Gastroesophageal sphincter (tissue), 4 donors: ENCODE data around the gene APOL6. TPM values are rescaled to one million over a fixed set of nuclear protein-coding genes. Genes with fewer than 3 reads are reported as not detected.

Experiments used
- ATAC-seq: fragments of 150-250 bp; one replicate; pipeline ENCODE4 v1.9.1; 2016; ENCODE audit warnings: mild to moderate bottlenecking, moderate library complexity
- H3K27ac ChIP-seq, 4 donors: fragments of 200-600 bp; sonication (generic) in 3 of 4; 1 replicate in 3 of 4; 2 replicates in 1 of 4; pipeline ENCODE4 v1.5.1; 2016 to 2019
- H3K27me3 ChIP-seq: fragments of 200-600 bp; sonication (generic); one replicate; pipeline ENCODE4 v1.5.1; 2019
- H3K36me3 ChIP-seq, 2 donors: fragments of 200-600 bp; sonication (generic); one replicate each; pipeline ENCODE4 v1.5.1; 2019; ENCODE audit warnings: control low read depth in 1 of 2
- H3K4me1 ChIP-seq, 3 donors: fragments of 200-600 bp; sonication (generic); 1 replicate in 2 of 3; 2 replicates in 1 of 3; pipeline ENCODE4 v1.5.1; 2016 to 2019; ENCODE audit warnings: control low read depth in 2 of 3
- H3K4me3 ChIP-seq, 2 donors: fragments of 200-600 bp; sonication (generic); one replicate each; pipeline ENCODE4 v1.5.1; 2019; ENCODE audit warnings: mild to moderate bottlenecking in 1 of 2, moderate library complexity in 1 of 2
- H3K9me3 ChIP-seq, 3 donors: fragments of 200-600 bp; sonication (generic); one replicate each; pipeline ENCODE4 v1.5.1; 2017 to 2019; ENCODE audit warnings: control low read depth in 2 of 3
- EP300 ChIP-seq: sonication (generic); formaldehyde crosslinking; IDR thresholded peaks from one replicate; pipeline ENCODE4 v1.6.1; 2017; ENCODE audit warnings: antibody characterized with exemption, mild to moderate bottlenecking
- POLR2A ChIP-seq, 2 donors: fragments of 450-650 bp; IDR thresholded peaks; one replicate each; pipeline ENCODE4 v1.6.1; 2017; ENCODE audit warnings: antibody characterized with exemption in 2 of 2, mild to moderate bottlenecking in 2 of 2, moderate library complexity in 1 of 2
- POLR2AphosphoS5 ChIP-seq: sonication (generic); formaldehyde crosslinking; IDR thresholded peaks from one replicate; pipeline ENCODE4 v1.6.1; 2017; ENCODE audit warnings: antibody characterized with exemption
- WGBS, 2 donors: methylation state at CpG; one replicate each; pipeline ENCODE4 v1.1.5; 2018; ENCODE audit warnings: low coverage in 1 of 2; 5-methylcytosine and 5-hydroxymethylcytosine counted together
- total RNA-seq, 4 donors: library from RNA; depleted of rRNA; stranded (reverse); fragments of >200 nt; gene quantifications; one replicate each; pipeline ENCODE4 v1.1.0, GENCODE V29; 2016
- TF ChIP-seq, protein P1 (sequence below), 4 experiments: fragments of 200-600 bp in 2 of 4; fragments of 450-650 bp in 2 of 4; sonication (generic) in 1 of 4; IDR thresholded peaks; one replicate each; pipeline ENCODE4 v1.5.1; 2017 to 2019; ENCODE audit warnings: antibody characterized with exemption in 4 of 4, mild to moderate bottlenecking in 2 of 4, moderate library complexity in 2 of 4

APOL6 gene
- total RNA-seq, 4 donors from 2014 or later: 10.4 to 13.3 (median 10.9) TPM

DNA sequence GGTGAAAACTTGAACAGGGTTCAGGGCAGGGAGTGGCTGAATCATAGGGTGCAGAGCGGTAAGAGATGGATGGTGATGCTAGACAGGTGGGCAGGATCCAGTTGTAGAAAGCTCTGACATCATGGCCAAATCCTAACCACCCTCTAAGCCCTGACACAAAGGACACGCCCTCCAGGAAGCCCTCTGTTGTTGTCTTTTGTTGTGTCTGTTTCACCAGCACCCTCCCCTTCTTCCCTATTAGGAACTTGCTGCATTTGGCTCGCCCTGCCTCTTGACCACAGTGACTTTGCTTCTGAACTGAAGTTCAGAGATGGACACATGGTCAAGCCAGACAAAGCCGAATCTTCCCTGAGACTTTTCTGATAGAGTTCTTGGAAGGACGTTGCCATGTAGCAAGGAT lies 14.2 kb upstream of the APOL6 start:
- 58 to 90% methylated on average over 2 of the region's 5 CpGs for WGBS, 2 donors
- H3K4me1 ChIP-seq: peaks cover 4 to 40% (median 31%) of the 10 kb centered on the region in 3 donors
- H3K27me3 ChIP-seq: no peaks in the 10 kb centered on the region
- H3K36me3 ChIP-seq: no peaks in the 10 kb centered on the region
- no peak for ATAC-seq
- H3K27ac ChIP-seq: no peak overlapping the region
- H3K4me3 ChIP-seq: no peak overlapping the region
- no peaks in the 10 kb centered on the region for H3K9me3 ChIP-seq
- TF ChIP-seq POLR2A (IDR thresholded peaks at IDR 0.05) (no peak), EP300 (no peak), POLR2AphosphoS5 (no peak)
- TF ChIP-seq, protein P1, sequence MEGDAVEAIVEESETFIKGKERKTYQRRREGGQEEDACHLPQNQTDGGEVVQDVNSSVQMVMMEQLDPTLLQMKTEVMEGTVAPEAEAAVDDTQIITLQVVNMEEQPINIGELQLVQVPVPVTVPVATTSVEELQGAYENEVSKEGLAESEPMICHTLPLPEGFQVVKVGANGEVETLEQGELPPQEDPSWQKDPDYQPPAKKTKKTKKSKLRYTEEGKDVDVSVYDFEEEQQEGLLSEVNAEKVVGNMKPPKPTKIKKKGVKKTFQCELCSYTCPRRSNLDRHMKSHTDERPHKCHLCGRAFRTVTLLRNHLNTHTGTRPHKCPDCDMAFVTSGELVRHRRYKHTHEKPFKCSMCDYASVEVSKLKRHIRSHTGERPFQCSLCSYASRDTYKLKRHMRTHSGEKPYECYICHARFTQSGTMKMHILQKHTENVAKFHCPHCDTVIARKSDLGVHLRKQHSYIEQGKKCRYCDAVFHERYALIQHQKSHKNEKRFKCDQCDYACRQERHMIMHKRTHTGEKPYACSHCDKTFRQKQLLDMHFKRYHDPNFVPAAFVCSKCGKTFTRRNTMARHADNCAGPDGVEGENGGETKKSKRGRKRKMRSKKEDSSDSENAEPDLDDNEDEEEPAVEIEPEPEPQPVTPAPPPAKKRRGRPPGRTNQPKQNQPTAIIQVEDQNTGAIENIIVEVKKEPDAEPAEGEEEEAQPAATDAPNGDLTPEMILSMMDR (IDR thresholded peaks at IDR 0.05): no peak

DNA sequence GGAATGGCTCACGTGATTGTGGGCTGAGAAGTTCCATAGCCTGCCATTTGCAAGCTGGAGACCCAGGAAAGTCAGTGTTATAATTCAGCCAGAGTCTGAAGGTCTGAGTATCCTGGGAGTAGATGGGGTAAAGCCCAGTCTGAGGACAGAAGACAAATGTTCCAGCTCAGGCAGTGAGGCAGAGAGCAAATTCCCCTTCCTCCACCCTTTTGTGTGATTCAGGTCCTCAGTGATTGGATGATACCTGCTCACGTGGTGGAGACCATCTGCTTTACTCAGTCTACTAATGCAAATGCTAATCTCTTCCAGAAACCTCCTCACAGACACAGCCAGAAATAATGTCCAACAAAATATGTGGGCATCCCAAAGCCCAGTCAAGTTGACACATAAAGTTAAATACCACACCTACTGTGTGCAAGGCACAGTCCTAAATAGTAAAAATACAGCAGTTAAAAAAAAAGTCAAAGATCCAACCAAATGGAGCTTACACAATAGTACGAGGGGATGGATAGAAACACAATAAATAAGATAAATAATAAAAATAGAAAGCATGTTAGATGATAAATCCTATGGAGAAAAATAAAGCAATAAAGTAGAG lies 13.2 kb upstream of the APOL6 start:
- no peak for ATAC-seq
- 80 to 91% methylated on average over 1 to 3 of the region's 3 CpGs for whole genome bisulfite sequencing, 2 donors
- no peaks in the 10 kb centered on the region for H3K36me3 ChIP-seq

DNA sequence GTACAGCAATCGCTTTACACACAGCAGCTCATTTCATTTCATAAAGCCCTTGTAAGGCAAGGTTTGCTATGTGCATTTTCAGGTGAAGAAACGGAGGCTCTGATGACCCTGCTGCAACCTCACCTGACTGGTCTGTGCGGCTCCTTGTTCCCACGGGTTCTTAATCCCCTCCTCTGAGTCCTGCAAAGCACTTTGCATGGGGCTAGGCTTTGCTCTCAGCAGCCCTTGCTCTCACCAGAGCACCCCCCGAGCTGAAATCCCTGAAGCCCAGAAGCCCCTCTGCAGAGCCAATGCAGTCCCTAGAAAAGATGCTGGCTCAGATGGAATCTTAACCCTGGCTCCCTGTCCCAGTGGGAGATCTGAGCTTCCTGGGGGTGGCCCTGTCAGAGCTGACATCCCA lies 11.0 kb upstream of the APOL6 start:
- Histone ChIP-seq H3K4me3 (no peak overlapping the region), H3K4me1 (peaks cover 4 to 34% (median 22%) of the 10 kb centered on the region in 3 donors), H3K27ac (peak overlapping the region in 3 of 4 donors; percentile 83 to 88 (median 87)), H3K27me3 (no peaks in the 10 kb centered on the region), H3K36me3 (no peaks in the 10 kb centered on the region), H3K9me3 (no peaks in the 10 kb centered on the region)
- TF ChIP-seq POLR2A (IDR thresholded peaks at IDR 0.05): no peak
- TF ChIP-seq, protein P1 (IDR thresholded peaks at IDR 0.05): no peak
- no peak for TF ChIP-seq POLR2AphosphoS5
- no peak for TF ChIP-seq EP300
- WGBS, 2 donors: 72 to 80% methylated on average over 1 to 3 of the region's 5 CpGs
- no peak for ATAC-seq

More for the DNA sequence above, 13.2 kb upstream of the APOL6 start:
- Histone ChIP-seq H3K9me3 (no peaks in the 10 kb centered on the region), H3K4me3 (no peak overlapping the region), H3K4me1 (peaks cover 4 to 36% (median 22%) of the 10 kb centered on the region in 3 donors), H3K27me3 (no peaks in the 10 kb centered on the region), H3K27ac (no peak overlapping the region)
- TF ChIP-seq POLR2A (IDR thresholded peaks at IDR 0.05) (no peak), POLR2AphosphoS5 (no peak), EP300 (no peak)
- TF ChIP-seq, protein P1 (IDR thresholded peaks at IDR 0.05): no peak

DNA sequence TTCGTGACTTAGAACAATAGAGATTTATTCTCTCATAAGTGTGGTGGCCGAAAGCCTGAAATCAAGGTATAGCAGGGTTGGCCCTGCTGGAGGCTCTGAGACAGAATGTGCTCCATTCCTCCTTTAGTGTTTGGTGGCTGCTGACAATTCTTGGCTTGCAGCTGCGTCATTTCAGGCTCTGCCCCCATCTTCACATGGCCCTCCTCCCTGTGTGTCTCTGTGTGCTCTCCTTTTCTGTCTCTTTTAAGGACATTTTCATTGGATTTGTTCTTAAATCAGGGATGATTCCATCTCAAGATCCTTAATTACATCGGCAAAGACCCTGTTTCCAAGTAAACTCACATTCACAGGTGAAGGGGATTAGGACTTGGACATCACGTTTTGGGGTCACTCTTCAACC lies 10.2 kb upstream of the APOL6 start:
- Histone ChIP-seq H3K4me1 (peaks cover 4 to 39% (median 22%) of the 10 kb centered on the region in 3 donors), H3K36me3 (no peaks in the 10 kb centered on the region), H3K27me3 (no peaks in the 10 kb centered on the region), H3K9me3 (no peaks in the 10 kb centered on the region), H3K27ac (peak overlapping the region; percentile 72 to 88 (median 85)), H3K4me3 (no peak overlapping the region)
- WGBS, 2 donors: 25 to 39% methylated on average over 1 to 3 of the region's 5 CpGs
- ATAC-seq: peak; percentile 60
- TF ChIP-seq POLR2A (IDR thresholded peaks at IDR 0.05): no peak
- TF ChIP-seq POLR2AphosphoS5: no peak
- TF ChIP-seq, protein P1 (IDR thresholded peaks at IDR 0.05): no peak
- no peak for TF ChIP-seq EP300

DNA sequence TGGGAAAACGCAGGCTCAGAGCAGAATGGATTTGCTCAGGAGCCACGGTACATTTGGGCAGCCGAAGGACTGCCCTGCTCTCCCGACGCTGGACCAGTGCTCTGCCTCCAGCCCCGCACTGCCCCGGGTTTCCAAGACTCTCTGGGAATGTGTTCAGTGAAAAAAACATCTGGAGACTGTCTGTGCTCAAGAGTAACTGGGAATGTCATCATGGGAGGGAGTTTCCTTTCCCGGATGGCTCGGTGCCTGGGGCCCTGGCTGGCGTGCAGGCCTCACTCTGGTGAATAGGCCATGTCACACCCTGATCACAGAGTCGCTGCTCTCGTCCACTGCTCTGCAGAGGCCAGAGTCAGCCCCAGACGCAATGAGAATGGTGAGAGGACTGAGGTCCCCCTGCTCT lies 9.8 kb upstream of the APOL6 start:
- TF ChIP-seq, protein P1 (IDR thresholded peaks at IDR 0.05): no peak
- TF ChIP-seq POLR2A (IDR thresholded peaks at IDR 0.05): peak in 1 of 2 donors; percentile 22
- peak; percentile 95 for TF ChIP-seq POLR2AphosphoS5
- no peak for TF ChIP-seq EP300
- H3K4me1 ChIP-seq: peaks cover 4 to 39% (median 22%) of the 10 kb centered on the region in 3 donors
- H3K4me3 ChIP-seq: no peak overlapping the region
- peak; percentile 95 for ATAC-seq
- peak overlapping the region; percentile 76 to 88 (median 85) for H3K27ac ChIP-seq
- H3K27me3 ChIP-seq: no peaks in the 10 kb centered on the region
- no peaks in the 10 kb centered on the region for H3K36me3 ChIP-seq
- H3K9me3 ChIP-seq: no peaks in the 10 kb centered on the region
- WGBS, 2 donors: 0% methylated on average over 1 to 3 of the region's 13 CpGs
